Gastrocnemius medialis (tissue), 4 donors: ENCODE data around the gene SPIRE1.

Experiments
- CTCF ChIP-seq, 5 experiments: fragments of 450-650 bp in 3 of 5; fragments of 200-600 bp in 2 of 5; sonication (generic) in 2 of 5; IDR thresholded peaks in 4 of 5; conservative IDR thresholded peaks in 1 of 5; 1 replicate in 4 of 5; 2 replicates in 1 of 5; pipeline ENCODE4 v1.5.1; 2016 to 2019; ENCODE audit warnings: antibody characterized with exemption in 5 of 5, mild to moderate bottlenecking in 3 of 5, moderate library complexity in 3 of 5
- POLR2A ChIP-seq, 2 donors: fragments of 450-650 bp; IDR thresholded peaks; one replicate each; pipeline ENCODE4 v1.6.1; 2017; ENCODE audit warnings: antibody characterized with exemption in 2 of 2, mild to moderate bottlenecking in 2 of 2, moderate library complexity in 2 of 2

GRCh38 chr18:12651651-12652050 is 6.3 kb downstream of the SPIRE1 start:
- no peak for TF ChIP-seq CTCF (IDR thresholded peaks at IDR 0.05 in 4 of 5, conservative IDR thresholded peaks at IDR 0.05 in 1 of 5)
- TF ChIP-seq POLR2A (IDR thresholded peaks at IDR 0.05) = no peak
